Thymus (tissue), 11 donors: ENCODE data around the gene MYOT. TPM values are rescaled to one million over a fixed set of nuclear protein-coding genes. Genes with fewer than 3 reads are reported as not detected.

Experiments
- DNase-seq, 9 donors: peaks; one replicate each; pipeline ENCODE4 v3.0.0-alpha.2; 2013; ENCODE audit warnings: low spot score in 9 of 9, low read depth in 6 of 9, missing footprints in 1 of 9
- H3K27ac ChIP-seq, 2 donors: one replicate each; pipeline ENCODE4 v1.5.1; 2013; ENCODE audit warnings: control low read depth in 1 of 2, low read depth in 1 of 2, low read length in 1 of 2, mild to moderate bottlenecking in 1 of 2, moderate library complexity in 1 of 2
- H3K27me3 ChIP-seq, 2 donors: one replicate each; pipeline ENCODE4 v1.5.1; 2013; ENCODE audit warnings: low read length in 1 of 2; ENCODE audit not compliant: control insufficient read depth in 2 of 2, insufficient read depth in 1 of 2
- H3K36me3 ChIP-seq, 2 donors: one replicate each; pipeline ENCODE4 v1.5.1; 2013; ENCODE audit warnings: low read length in 1 of 2, mild to moderate bottlenecking in 1 of 2, moderate library complexity in 1 of 2; ENCODE audit not compliant: control insufficient read depth in 2 of 2, insufficient read depth in 2 of 2
- H3K4me1 ChIP-seq, 2 donors: one replicate each; pipeline ENCODE4 v1.5.1; 2013; ENCODE audit warnings: low read length in 2 of 2; ENCODE audit not compliant: control insufficient read depth in 2 of 2, insufficient read depth in 2 of 2
- H3K4me3 ChIP-seq, 2 donors: one replicate each; pipeline ENCODE4 v1.5.1; 2013; ENCODE audit warnings: low read length in 2 of 2, control low read depth in 1 of 2, mild to moderate bottlenecking in 1 of 2
- H3K9me3 ChIP-seq, 2 donors: one replicate each; pipeline ENCODE4 v1.5.1; 2013; ENCODE audit warnings: low read length in 1 of 2, mild to moderate bottlenecking in 1 of 2; ENCODE audit not compliant: control insufficient read depth in 2 of 2, insufficient read depth in 1 of 2
- WGBS: extraction: QIAGEN DNeasy Blood & Tissue Kit; methylation state at CpG from one replicate; pipeline ENCODE4 v1.1.7; 2013; 5-methylcytosine and 5-hydroxymethylcytosine counted together
- polyA plus RNA-seq: library from polyadenylated mRNA; stranded (reverse); fragments of 200-250 nt; gene quantifications from one replicate; pipeline ENCODE4 v1.2.3, GENCODE V29; 2013
- total RNA-seq: library from RNA; stranded (reverse); fragments of 120-200 nt; gene quantifications from one replicate; pipeline ENCODE4 v1.2.4, GENCODE V29; 2013
- donor health status: healthy.

Gene MYOT
- total and polyA plus RNA-seq, 2 donors: 0.33 to 0.80 TPM

DNA sequence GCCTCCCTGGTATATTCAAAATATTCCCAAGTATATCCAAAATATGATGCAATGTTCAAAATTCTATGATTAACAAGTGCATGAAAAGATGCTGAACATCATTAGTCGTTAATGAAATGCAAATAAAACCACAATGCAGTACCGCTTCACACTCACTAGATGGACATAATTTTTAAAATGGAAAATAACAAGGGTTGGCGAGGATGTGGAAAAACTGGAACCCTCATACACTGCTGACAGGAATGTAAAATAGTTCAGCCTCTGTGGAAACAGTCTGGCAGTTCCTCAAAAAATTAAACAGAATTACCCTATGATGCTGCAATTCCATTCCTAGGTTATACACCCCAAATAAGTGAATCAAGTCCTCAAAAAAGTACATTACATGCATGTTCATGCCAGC lies 36.1 kb upstream of the MYOT start:
- Histone ChIP-seq H3K4me3 (no peak overlapping the region), H3K4me1 (no peaks in the 10 kb centered on the region), H3K36me3 (no peaks in the 10 kb centered on the region), H3K27ac (no peak overlapping the region), H3K9me3 (no peaks in the 10 kb centered on the region), H3K27me3 (no peaks in the 10 kb centered on the region)
- DNase-seq: no peak
- 97% methylated on average over 3 of the region's 3 CpGs for WGBS

GRCh38 chr5:137832416-137832815 lies 35.2 kb upstream of the MYOT start:
- H3K27ac ChIP-seq: no peak overlapping the region
- H3K9me3 ChIP-seq: no peaks in the 10 kb centered on the region
- H3K36me3 ChIP-seq: no peaks in the 10 kb centered on the region
- no peak for DNase-seq
- H3K4me1 ChIP-seq: no peaks in the 10 kb centered on the region
- no peak overlapping the region for H3K4me3 ChIP-seq
- H3K27me3 ChIP-seq: no peaks in the 10 kb centered on the region
- WGBS: 90% methylated on average over 1 of the region's 1 CpG

- H3K4me1 ChIP-seq: no peaks in the 10 kb centered on the region
- no peaks in the 10 kb centered on the region for H3K27me3 ChIP-seq
- 94% methylated on average over 1 of the region's 1 CpG for WGBS
- H3K9me3 ChIP-seq: no peaks in the 10 kb centered on the region
- no peak overlapping the region for H3K27ac ChIP-seq
- H3K36me3 ChIP-seq: no peaks in the 10 kb centered on the region
- DNase-seq: no peak
- no peak overlapping the region for H3K4me3 ChIP-seq
These were observed 34.2 kb upstream of the MYOT start for GRCh38 chr5:137833463-137833862.

GRCh38 chr5:137834498-137835049 lies 33.1 kb upstream of the MYOT start:
- H3K9me3 ChIP-seq: no peaks in the 10 kb centered on the region
- no peak for DNase-seq
- no peaks in the 10 kb centered on the region for H3K4me1 ChIP-seq
- H3K36me3 ChIP-seq: no peaks in the 10 kb centered on the region
- H3K27me3 ChIP-seq: no peaks in the 10 kb centered on the region
- H3K4me3 ChIP-seq: no peak overlapping the region
- no peak overlapping the region for H3K27ac ChIP-seq
- WGBS: 92% methylated on average over 4 of the region's 4 CpGs

DNA sequence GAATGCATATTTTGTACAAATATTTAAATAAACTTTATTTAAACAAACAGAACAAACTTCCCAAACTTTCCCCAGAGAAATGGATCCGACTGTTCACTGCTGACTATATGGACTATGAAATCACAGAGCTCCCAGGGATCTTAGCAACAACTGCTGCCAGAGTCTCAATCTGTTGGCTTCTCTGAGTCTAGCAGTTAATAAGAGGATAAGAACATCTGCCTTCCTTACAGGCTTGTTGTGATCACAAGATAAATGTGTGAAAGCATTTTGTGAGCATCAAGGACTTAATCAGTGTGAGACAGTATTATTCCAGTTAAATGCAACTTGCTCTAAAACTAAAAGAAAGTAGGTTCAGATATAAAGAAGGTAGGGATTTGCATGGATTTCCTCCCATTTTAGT lies 31.4 kb upstream of the MYOT start:
- no peak for DNase-seq
- Histone ChIP-seq H3K9me3 (no peaks in the 10 kb centered on the region), H3K27me3 (no peaks in the 10 kb centered on the region), H3K4me1 (no peaks in the 10 kb centered on the region), H3K4me3 (no peak overlapping the region), H3K36me3 (no peaks in the 10 kb centered on the region), H3K27ac (no peak overlapping the region)
- 99% methylated on average over 1 of the region's 1 CpG for WGBS

DNA sequence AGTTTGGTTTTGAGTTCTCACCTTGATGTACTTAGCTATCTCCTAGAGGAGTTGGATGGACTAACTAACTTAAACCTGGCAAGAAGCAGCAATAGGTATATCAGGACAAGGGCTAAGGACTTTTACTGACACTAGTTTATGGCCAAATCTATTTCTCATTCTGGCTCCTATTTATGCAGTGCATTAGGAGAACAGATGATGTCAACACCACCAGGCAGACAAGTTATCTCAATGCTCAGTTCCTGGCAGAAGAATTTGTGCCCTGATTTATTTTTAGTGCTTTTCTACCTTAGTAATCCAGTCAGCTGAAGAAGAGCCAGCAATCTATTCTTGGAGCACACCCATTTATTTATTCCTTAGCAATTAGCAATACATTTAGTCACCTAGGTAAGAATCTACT lies 30.7 kb upstream of the MYOT start:
- H3K9me3 ChIP-seq: no peaks in the 10 kb centered on the region
- no peaks in the 10 kb centered on the region for H3K27me3 ChIP-seq
- no peak for DNase-seq
- no peak overlapping the region for H3K4me3 ChIP-seq
- no peaks in the 10 kb centered on the region for H3K4me1 ChIP-seq
- H3K27ac ChIP-seq: no peak overlapping the region
- no peaks in the 10 kb centered on the region for H3K36me3 ChIP-seq

- H3K27me3 ChIP-seq: no peaks in the 10 kb centered on the region
- no peak overlapping the region for H3K4me3 ChIP-seq
- H3K9me3 ChIP-seq: no peaks in the 10 kb centered on the region
- no peaks in the 10 kb centered on the region for H3K4me1 ChIP-seq
- DNase-seq: no peak
- WGBS: 98% methylated on average over 2 of the region's 2 CpGs
- H3K27ac ChIP-seq: no peak overlapping the region
- no peaks in the 10 kb centered on the region for H3K36me3 ChIP-seq
These were observed 29.9 kb upstream of the MYOT start for GRCh38 chr5:137837491-137838394.

GRCh38 chr5:137838976-137839375 lies 28.7 kb upstream of the MYOT start:
- Histone ChIP-seq H3K27me3 (no peaks in the 10 kb centered on the region), H3K9me3 (no peaks in the 10 kb centered on the region), H3K4me3 (no peak overlapping the region), H3K36me3 (no peaks in the 10 kb centered on the region), H3K4me1 (no peaks in the 10 kb centered on the region), H3K27ac (no peak overlapping the region)
- DNase-seq: no peak

DNA sequence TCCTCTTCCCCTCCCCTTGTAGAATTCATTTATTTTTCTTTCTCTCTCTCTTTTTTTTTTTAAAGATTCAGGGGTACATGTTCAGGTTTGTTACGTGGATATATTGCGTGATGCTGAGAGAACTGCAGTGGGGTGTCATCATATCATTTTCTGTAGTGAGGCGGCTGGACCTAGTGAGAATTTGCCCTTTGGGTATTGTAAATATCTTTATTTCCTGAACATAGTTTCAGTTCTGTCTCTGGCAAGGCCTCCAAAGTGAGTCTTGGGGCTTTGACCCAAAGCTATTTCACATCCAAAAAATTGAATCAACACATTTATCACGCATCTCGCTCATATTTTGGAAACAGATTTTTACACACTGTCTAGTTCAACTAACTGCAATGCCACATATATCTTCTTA lies 25.4 kb upstream of the MYOT start:
- no peak overlapping the region for H3K4me3 ChIP-seq
- no peak for DNase-seq
- H3K9me3 ChIP-seq: no peaks in the 10 kb centered on the region
- H3K4me1 ChIP-seq: no peaks in the 10 kb centered on the region
- no peaks in the 10 kb centered on the region for H3K27me3 ChIP-seq
- no peaks in the 10 kb centered on the region for H3K36me3 ChIP-seq
- no peak overlapping the region for H3K27ac ChIP-seq
- WGBS: 97% methylated on average over 5 of the region's 5 CpGs
